SU-DHL-6 (cell line): ENCODE measurements around the gene ESYT2.

ENCODE experiments used
- CTCF ChIP-seq: fragments of 200-600 bp; sonication (generic); IDR thresholded peaks from one replicate; pipeline ENCODE4 v1.5.1; 2017; ENCODE audit warnings: antibody characterized with exemption, mild to moderate bottlenecking, low read length, moderate library complexity; ENCODE audit not compliant: insufficient read depth, poor library complexity, severe bottlenecking
- EZH2phosphoT487 ChIP-seq: fragments of 200-600 bp; sonication (generic), shearing (Covaris generic); conservative IDR thresholded peaks from 2 replicates; pipeline ENCODE4 v1.6.1; 2018; ENCODE audit warnings: mild to moderate bottlenecking, antibody characterized with exemption, low read length, moderate library complexity, mixed read lengths

GRCh38 chr7:158805414-158805813 is 23.9 kb downstream of the ESYT2 start:
- no peak for TF ChIP-seq CTCF
- no peak for TF ChIP-seq EZH2phosphoT487
